GM21717 (cell line): ENCODE results near the gene RAB40C.

ENCODE experiments used
- ATAC-seq: cut with Tn5 transposase; IDR thresholded peaks from one replicate; pipeline ENCODE4 v1.9.1; 2021; ENCODE audit warnings: mild to moderate bottlenecking, moderate library complexity; ENCODE audit not compliant: unreplicated experiment

RAB40C gene

DNA sequence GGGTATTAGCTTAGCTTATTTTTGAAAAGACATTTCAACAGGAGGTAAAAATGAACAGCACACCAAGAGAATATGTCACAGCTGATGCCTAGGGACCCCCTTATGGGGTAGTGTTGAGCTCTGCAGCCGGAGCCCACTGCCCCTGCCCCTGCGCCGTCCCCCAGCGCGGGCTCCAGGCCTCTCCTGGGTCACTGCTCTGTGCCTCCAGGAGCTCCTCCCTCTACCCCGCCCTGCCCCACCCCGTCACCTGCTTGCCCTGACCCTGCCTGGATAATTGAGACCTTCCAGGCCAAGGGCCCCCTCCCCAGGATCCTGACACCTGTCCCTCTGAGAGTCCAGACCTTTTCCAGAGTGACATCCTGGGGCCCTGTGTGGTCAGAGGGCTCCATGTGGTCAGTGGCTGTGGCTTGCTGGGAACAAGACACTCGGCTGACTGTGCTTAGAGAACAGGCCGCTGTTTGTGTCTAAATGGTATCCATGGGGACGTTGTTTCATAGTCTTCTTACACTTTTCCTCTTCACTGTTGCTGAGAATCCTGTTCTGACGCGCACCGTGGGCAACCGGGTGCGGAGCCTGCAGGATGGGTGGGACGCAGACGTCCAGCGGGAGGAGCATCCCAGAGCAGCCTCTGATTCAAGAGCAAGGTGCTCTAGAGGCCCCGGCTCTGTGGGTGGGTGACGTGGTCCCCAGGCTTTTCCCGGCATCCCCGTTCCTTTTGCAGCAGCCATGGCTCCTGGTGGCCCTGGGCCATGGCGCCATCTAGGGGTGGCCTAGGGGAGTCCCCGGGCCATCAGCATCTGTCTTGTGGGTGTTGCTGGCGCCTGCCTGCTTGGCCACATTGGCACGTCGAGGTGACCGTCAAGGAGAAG is 20.9 kb downstream of the RAB40C start:
- ATAC-seq: no peak

DNA sequence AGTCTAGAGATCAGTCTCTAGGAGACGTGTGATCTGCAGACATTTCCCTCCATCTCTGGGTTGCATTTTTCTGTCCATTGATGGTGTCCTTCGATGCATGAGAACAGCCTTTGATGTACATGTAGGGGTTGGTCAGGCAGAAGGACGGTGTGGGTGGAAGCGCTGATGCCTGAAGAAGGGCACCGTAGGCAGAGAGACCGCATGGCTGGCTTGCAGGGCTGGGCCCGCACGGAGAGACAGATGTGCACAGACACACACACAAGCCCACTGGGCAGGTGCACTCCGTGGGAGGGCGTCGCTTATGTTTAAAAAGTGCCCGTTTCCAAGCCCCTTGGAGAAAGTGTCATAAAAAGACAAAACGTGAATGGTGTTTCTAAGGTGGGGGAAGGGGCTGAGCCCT is 25.3 kb downstream of the RAB40C start:
- ATAC-seq: no peak

DNA sequence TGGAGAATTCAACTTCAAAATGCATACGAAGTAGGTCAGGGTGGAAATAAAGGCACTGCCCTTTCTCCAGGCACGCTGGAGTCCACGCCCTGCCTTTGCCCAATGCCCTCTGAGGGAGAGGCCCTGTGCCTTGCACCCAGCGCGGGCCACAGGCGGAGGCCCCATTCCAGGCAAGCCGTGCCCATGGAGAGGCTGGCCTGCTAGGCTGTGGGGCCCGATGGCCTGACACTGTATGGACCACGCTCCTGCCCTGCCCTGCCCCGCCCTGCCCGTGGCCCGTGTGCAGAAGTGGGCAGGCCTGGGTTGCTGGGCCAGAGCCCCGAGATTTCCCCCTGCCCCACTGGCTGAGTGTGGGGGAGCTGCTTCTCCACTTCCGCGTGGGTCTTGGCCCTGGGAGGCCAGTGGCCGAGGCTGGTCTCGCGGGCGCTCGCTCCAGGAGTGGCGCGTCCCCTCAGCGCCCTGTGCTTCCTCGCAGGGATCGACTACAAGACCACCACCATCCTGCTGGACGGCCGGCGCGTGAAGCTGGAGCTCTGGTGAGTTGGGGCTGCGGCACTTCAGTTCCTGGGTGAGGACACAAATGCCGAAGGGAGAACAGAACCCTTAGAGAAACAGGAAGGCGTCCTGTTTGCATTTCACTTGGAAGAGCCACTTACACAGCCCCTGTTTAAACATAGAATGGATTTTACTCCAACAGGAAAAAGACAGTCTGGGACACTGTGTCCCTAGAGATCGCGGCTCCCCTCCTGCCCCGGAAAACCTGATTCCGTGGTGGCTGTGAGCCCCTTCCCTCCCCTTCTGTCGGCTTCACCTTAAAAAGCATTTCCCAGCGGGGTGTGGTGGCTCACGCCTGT is 27.1 kb downstream of the RAB40C start:
- no peak for ATAC-seq

- ATAC-seq: no peak
Measured at GRCh38 chr16:617855-618254, 28.0 kb downstream of the RAB40C start.

GRCh38 chr16:619476-620100 is 29.7 kb downstream of the RAB40C start:
- ATAC-seq: no peak

GRCh38 chr16:620700-621525 is 31.0 kb downstream of the RAB40C start:
- no peak for ATAC-seq

- ATAC-seq: no peak
Measured at GRCh38 chr16:621526-622105, 31.8 kb downstream of the RAB40C start.

DNA sequence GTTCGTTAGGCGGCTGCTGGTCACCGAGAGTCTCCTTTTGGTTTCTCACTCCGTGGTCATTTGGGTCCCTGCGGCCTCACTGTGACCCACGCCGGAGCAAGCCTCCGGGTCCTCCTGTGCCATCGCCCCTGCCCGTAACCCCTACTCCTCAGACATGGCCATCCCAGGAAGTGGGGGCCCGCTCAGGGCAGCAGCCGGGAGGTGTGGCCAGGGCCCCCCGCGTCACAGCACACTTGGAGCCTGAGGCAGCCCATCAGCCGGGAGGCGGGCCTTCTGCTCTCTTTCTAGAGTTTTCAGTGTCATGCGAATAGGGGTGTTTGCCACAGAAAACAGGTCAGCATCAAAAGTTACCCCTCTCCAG is 33.0 kb downstream of the RAB40C start:
- ATAC-seq: no peak

DNA sequence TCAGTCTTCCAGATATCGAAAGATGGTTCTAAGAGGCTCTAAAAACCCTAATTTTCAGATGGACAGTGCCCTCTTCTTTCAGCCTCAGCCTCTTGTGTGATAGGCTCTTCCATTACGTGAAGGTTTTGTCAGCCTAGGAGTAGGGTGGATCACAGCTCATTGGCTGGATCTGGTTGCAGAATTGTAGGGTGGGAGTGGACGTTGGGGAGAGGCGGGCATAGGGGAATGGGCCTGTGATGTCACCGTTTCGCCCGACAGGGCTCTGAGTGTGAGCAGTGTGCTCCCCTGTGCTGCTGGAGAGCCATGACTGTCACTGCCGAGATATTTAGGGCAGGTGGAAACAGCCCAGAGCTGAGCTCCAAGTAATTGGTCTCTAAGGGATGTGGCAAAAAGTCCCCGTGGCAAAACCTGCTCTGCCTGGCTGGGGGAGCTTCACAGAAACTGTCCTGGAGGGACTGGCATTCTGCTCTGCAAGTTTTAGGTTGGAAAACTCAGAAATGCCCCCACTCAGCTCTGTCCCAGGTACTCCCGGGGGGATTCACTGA is 34.7 kb downstream of the RAB40C start:
- no peak for ATAC-seq

GRCh38 chr16:625117-625976 is 35.5 kb downstream of the RAB40C start:
- ATAC-seq: no peak

- ATAC-seq: no peak
Measured at GRCh38 chr16:625977-626765, 36.3 kb downstream of the RAB40C start.

DNA sequence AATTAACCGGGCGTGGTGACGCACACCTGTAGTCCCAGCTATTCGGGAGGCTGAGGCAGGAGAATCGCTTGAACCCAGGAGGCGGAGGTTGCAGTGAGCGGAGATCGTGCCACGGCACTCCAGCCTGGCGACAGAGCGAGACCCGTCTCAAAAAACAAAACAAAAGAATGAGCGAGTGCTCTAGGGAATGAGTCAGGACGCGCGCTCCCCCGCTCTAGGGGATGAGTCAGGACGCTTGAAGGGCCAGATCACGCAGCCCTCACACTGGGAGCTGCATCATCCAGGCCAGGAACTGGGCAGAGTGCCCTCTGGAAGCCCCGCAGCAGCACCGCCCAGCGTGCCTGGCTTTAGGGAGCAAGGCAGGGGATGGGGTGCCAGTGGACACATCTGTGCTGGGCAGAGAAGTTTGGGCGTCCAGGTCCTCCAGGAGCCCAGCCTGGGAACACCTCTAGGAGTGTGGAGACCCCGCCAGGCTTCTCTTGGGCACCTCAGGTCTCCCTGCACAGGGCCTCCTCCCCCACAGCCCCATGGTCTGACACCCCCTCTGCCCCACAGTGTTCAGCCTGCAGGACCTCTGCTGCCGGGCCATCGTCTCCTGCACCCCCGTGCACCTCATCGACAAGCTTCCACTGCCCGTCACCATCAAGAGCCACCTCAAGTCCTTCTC is 37.1 kb downstream of the RAB40C start:
- no peak for ATAC-seq

DNA sequence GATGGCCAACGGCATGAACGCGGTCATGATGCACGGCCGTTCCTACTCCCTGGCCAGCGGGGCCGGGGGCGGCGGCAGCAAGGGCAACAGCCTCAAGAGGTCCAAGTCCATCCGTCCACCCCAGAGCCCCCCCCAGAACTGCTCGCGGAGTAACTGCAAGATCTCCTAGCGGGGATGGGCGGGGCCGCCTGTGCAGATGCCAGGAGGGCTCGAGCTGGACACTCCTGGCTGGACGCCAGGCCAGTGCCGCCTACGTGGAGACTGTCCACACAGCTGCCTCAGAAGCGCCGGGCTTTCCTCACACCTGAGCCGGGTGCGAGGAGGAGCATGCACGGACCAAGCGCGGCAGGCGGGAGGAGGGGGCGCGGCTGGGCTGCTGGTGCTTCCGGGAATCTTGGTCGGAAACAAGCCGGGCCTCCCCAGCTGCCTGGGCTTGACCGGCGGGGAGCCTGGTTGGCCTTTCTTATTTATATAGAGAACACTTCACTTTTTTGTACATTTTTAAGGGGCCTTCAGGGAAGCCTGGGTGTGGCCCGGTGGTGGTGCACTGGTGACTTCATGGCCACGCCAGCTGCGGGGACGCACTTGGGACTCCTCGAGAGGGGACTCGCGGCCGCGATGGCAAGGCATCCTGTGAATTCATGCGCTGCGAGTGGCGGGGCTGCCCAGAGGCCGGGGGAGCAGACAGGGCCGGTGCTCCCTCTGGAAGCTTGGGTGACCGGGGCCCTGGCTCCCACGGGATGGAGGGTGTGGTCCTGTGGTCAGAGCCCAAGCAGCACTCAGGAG is 37.8 kb downstream of the RAB40C start:
- no peak for ATAC-seq

DNA sequence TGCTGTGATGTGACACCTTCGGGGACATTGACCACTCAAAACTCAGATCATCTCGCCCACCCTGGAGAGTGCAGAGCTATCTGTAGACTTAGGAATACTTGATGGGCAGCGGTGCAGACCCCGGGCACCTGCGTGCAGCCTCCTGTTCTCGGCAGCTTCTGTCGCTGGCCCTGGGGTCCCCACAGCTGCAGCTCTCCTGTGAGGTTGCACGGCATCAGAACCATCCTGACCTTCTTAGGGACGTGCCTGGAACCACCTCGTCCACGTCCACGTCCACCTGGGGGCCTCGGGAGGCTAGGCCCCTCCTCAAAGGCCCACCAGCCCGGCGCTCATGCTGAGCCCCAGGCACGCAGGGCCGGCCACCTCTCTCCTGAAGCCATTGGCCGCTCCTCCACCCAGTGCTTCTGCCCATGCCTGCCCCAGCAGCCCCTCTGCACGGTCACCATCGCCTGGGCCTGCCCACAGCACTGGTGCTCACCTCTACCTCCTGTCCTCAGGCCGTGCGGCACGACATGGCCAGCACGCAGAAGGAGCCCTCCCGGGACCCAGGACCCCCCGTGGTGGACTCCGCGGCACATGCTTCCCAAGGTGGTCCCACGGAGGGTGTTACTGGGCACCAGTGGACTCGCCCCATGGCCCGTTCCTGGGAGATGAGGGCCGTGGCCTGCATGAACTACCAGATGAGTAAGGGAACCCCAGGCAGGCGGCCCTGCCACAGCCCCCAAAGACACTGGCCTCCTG is 38.6 kb downstream of the RAB40C start:
- ATAC-seq: no peak

- ATAC-seq: no peak
Measured at GRCh38 chr16:629185-629832, 39.4 kb downstream of the RAB40C start.

GRCh38 chr16:629833-630248 is 40.0 kb downstream of the RAB40C start:
- ATAC-seq: no peak
